Skeletal muscle cell (primary cell): ENCODE data around the gene CFB.
"Not testable (repeated sequence)": the region's sequence is repeated elsewhere in the genome, so short reads cannot be mapped to it uniquely, and the experiment has no call there.

Experiments
- DNase-seq: peaks from one replicate; pipeline ENCODE4 v3.0.0-alpha.2; 2010; ENCODE audit warnings: low read depth
- H3K4me3 ChIP-seq: 2 replicates; pipeline ENCODE4 v1.5.1; 2011; ENCODE audit warnings: low read depth, mild to moderate bottlenecking, control low read depth, low read length, moderate library complexity

The CFB gene

DNA sequence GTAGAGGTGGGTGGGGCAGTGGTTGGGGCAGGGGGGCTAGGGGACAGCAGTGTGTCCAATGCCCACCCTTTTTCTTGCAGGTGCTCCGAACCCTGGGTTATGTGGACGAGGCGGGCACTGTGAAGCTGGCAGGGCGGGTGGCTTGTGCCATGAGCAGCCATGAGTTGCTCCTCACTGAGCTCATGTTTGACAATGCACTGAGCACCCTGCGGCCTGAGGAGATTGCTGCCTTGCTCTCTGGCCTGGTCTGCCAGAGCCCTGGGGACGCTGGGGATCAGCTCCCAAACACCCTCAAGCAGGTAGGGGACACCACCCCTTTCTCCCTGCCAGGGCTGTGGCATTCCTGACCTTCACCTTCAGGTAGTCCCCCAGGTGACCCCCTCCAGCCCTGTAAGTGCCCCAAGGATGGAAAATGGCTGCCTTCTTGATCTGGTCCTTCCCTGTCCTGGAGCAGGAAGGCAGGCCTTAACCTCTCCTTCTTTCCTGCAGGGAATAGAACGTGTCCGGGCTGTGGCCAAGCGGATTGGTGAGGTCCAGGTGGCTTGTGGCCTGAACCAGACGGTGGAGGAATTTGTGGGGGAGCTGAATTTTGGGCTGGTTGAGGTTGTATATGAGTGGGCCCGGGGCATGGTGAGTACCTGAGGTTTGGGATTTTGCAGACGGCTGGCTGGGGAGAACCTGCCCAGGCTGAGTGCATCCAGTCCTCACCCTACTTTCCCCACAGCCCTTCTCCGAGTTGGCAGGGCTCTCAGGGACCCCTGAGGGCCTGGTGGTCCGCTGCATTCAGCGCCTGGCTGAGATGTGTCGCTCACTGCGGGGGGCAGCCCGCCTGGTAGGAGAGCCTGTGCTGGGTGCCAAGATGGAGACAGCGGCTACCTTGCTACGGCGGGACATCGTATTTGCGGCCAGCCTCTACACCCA, 23.2 kb downstream of the CFB start:
- DNase-seq: no peak
- no peak overlapping the region for H3K4me3 ChIP-seq

DNA sequence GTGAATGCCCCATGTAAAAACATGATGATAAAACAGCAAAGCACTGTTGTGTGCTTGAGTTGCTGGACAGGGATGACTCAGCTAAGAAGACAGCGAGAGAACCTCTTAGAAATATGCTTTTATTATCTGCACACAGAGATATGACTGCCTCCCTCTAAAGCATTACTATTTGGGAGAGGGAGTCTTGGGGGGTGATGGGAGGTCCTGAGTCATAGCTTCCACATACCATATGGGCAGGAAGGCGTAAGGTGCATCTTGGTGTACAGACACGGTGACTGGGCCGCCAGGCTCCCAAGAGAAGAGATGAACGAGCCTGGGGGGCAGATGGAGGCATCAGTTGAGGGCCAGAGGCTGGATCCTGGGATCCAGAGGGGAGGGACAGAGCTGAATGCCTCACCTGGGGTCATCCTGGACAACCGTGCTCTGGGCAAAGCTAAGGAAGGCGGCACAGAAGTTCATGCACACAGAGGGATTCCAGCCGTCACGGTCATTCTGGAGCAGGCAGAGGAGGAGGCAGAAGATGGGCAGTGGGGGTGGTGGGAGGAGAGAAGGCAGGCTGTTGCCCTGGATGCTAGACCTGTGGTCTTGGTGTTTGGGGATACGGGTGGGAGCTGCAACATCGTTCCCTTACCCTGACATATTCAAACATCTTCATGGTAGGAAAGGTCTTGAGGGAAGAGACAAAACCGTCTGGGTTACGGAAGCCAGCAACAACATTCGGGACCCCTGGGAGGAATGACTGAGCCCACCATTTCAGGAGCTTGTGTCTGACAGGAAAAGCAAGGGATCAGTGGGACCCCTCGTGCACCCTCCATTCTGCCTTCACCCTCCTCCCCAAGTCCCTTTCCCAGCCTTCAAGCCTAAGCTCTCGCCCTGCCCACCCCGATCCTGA, 24.1 kb downstream of the CFB start:
- peak overlapping the region; percentile 92 for H3K4me3 ChIP-seq
- no peak for DNase-seq

DNA sequence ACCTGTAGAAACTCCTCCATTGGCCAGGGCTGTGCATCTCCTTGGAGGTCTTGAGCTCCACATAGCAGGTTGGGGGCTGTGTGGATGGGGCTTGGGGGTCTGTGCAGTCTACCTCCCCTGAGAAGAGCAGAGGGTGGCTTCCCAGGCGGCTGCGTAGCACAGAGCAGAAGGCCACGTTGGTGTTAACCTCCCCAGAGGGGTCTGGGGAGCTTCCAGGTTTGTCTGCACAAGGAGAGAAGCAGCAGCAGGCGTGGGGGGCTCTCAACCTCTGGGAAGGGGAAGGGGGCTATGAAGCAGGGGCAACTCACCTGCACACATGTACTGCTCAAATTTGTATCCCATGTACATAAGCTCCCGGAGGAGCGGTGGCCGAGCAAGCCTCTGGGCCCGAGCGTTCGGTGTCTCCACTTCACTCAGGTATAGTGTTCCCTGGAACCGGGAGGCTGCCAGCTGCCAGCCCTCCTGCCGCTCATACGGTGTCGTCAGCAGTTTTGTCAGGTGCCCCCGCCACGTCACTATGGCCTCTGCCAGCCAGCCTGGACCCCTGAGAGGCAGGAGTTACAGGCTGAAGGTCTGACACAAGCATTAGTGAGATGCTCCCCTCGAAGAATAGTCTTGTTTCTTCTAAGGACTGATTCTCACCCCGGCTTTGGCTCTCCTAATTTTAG, 24.8 kb downstream of the CFB start:
- no peak for DNase-seq
- H3K4me3 ChIP-seq: peak overlapping the region; percentile 92

DNA sequence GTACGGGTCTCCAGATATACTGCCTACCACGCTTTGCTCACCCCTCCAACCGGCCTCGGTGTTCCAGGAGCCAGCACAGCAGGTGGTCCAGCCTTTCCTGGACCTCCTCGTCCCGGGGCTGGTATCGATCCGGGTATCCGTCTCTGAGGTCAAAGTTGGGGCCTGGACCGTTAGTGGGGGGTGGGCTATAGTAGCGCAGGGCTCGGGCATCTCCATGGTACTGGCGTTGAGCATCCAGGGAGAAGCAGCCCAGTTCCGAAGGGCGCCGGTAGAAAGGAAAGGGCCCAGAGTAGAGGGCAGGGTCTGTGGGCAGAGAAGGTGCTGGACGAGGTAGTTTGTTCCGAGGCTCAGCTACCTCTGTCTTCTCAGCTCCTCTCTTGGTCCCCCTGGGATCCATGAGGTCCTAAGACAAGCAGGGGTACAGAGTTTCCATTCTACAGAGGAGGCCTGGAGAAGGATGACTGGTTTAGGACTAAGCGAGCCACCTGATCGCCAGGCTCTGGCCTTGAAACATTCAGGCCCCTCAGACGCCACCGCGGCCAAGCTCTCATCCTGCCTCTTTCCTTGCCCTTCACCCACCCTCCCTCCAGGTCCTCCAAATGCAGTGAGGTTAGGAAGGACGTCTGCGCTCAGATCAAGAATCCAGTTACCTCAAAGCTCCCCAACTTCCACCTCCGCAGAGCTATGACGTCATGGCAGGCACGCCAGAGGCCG, 25.5 kb downstream of the CFB start:
- no peak for DNase-seq
- peak overlapping the region; percentile 92 for H3K4me3 ChIP-seq

- DNase-seq: peak; percentile 96
These were observed 26.3 kb downstream of the CFB start, which contains the start of gene DXO for GRCh38 chr6:31971993-31972708. DXO (minus strand) TSS chr6:31972138; CDS start chr6:31971675, 463 bp downstream.

GRCh38 chr6:31972709-31973350, 26.9 kb downstream of the CFB start:
- no peak for DNase-seq
- H3K4me3 ChIP-seq: peak overlapping the region; percentile 92

More at GRCh38 chr6:31971993-31972708, 26.3 kb downstream of the CFB start, which contains the start of gene DXO:
- peak within 1 kb of the TSS; percentile 92 for H3K4me3 ChIP-seq

GRCh38 chr6:31976065-31976464, 30.2 kb downstream of the CFB start:
- not testable (repeated sequence) for H3K4me3 ChIP-seq, DNase-seq

DNA sequence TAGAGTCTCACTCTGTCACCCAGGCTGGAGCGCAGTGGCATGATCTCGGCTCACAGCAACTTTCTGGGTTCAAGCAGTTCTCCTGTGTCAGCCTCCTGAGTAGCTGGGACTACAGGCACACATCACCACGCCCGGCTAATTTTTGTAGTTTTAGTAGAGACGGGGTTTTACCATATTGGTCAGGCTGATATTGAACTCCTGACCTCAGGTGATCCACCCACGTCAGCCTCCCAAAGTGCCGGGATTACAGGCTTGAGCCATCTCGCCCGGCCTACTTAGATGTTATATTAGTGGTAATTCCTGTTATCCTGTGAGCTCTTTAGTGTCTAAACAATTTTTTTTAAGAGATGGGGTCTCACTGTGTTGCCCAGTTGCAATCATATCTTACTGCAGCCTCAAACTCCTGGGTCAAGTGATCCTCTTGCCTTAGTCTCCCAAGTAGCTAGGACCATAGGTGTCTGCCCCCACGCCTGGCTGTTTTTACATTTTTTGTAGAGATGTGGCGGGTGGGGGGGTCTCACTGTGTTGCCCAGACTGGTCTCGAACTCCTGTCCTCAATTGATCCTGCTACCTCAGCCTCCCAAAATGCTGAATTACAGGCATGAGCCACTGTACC, 32.0 kb downstream of the CFB start:
- no peak overlapping the region for H3K4me3 ChIP-seq
- no peak for DNase-seq

DNA sequence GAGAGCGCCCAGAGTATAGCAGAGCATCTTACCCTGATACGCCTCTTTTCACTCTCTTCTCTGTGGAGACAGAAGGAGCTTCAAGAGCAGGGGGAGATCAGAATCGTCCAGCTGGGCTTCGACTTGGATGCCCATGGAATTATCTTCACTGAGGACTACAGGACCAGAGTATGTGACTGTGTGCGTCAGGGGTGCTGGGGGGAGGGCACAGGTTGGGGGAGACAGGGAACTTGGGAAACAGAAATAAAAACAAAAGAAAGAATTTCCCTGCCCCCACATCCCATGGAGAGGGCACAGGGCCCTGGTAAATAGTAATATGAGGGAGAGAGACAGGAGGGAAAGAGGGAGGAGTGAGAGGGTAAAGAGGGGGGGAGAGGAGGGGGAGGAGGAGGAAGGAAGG, 32.9 kb downstream of the CFB start:
- no peak for DNase-seq
- H3K4me3 ChIP-seq: no peak overlapping the region

DNA sequence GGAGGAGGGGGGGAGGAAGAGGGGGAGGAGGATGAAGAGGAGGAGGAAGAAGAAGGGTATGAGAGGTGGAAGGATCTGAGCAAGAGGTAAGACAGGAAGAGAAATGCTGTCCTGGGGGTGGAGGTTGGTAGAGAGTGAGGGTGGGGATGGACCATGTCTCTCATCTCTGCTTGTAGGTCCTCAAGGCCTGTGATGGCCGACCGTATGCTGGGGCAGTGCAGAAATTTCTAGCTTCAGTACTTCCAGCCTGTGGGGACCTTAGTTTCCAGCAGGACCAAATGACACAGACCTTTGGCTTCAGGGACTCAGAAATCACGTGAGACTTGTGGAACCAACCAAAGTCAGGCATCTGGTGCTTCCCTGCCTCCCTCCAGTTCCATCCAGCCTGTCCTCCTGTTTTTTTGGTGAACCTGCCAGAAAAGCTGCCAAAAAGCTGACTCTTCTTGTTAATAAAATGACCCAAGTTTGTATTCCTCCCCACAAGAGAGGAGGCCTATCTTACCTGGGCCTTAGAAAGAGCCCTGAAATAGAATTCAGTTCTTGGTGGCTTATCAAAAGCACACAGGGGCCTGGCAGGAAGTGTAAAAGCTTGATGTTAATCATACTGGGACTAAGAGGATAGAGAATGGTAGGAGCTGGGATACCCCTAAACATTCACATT, 33.5 kb downstream of the CFB start:
- H3K4me3 ChIP-seq: no peak overlapping the region
- no peak for DNase-seq

- not testable (repeated sequence) for H3K4me3 ChIP-seq, DNase-seq
These were observed 34.4 kb downstream of the CFB start for GRCh38 chr6:31980195-31980876.

DNA sequence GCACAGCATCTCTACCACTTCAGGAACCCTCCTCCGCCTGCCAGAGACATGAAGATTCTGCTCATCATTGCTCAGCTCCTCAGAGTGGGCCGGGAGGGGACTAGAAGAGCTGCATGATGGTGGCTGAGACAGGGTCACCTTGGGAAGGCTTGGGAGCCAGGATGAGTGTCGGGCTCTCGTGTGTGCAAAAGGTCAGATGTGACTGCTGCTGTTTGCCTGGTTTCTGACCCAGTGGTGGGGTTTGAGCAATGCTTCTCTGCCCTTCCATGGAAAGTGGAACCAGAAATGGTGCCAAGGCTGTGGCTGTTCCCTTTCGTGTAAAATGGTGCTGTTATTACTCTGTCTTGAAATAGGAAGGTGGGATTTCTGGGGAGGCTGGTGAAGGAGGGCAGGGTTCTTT, 35.1 kb downstream of the CFB start:
- not testable (repeated sequence) for DNase-seq, H3K4me3 ChIP-seq

- DNase-seq, H3K4me3 ChIP-seq: not testable (repeated sequence)
These were observed 35.8 kb downstream of the CFB start, which contains the start of gene C4A for GRCh38 chr6:31981744-31982143. C4A (plus strand) TSS chr6:31982057; CDS start chr6:31982108, 51 bp downstream.

DNA sequence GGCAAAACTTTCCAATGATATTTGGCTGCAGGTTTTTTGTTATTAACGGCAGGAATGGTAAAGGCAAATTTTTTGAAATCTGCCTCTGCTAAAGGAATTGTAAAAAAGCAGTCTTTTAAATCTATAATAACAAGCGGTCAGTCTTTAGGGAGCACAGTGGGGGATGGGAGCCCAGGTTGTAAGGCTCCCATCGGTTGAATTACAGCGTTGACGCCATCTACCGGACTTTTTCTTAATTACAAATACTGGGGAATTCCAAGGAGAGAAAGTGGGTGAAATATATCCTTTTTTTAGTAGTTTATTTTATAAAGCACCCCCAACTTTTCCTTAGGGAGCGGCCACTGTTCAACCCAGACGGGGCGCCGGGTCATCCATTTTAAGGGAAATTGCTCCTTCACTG, 43.5 kb downstream of the CFB start:
- H3K4me3 ChIP-seq, DNase-seq: not testable (repeated sequence)

DNA sequence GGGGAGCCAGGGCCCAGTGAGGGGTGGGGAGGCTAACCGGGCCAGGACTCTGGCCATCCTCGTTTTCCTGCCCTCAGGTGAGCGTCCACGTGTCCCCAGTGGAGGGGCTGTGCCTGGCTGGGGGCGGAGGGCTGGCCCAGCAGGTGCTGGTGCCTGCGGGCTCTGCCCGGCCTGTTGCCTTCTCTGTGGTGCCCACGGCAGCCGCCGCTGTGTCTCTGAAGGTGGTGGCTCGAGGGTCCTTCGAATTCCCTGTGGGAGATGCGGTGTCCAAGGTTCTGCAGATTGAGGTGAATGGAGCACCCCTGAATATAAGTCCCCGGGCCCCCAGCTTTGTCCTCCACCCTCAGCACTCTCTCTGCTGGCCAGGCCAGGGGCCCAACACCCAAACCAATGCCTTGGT, 48.5 kb downstream of the CFB start:
- not testable (repeated sequence) for H3K4me3 ChIP-seq, DNase-seq

DNA sequence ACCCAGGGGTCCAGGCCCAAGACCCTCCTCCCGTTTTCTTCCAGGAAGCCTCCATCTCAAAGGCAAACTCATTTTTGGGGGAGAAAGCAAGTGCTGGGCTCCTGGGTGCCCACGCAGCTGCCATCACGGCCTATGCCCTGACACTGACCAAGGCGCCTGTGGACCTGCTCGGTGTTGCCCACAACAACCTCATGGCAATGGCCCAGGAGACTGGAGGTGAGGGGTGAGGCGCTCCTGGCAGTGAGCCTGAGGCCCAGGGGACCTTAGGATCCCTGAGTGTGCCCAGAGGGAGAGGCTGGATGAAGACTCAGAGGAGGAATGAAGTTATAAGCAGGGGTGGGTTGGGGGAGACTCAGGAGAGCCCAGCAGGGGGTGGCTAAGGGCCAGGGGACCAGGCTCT, 50.5 kb downstream of the CFB start:
- not testable (repeated sequence) for DNase-seq, H3K4me3 ChIP-seq
